OCI-LY7 (cell line): Measurements from ENCODE around the gene RIN3. TPM values are rescaled to one million over a fixed set of nuclear protein-coding genes. Genes with fewer than 3 reads are reported as not detected.

ENCODE experiments used
- BruUV-seq: library from RNA; stranded (reverse); fragments of 400-500 nt; replicated peaks from 2 replicates; lab custom pipeline; 2021; lab: Mats Ljungman, UMichigan
- CTCF ChIA-PET: fragments of 300-600 bp; sonication (Branson Sonifier 250); formaldehyde crosslinking; loops from one replicate; lab custom pipeline; 2022; ENCODE audit warnings: antibody characterized with exemption; ENCODE audit not compliant: unreplicated experiment; lab: Charles Lee
- POLR2A ChIA-PET: fragments of 300-600 bp; sonication (Branson Sonifier 250); formaldehyde crosslinking; loops from one replicate; lab custom pipeline; 2022; ENCODE audit warnings: antibody characterized with exemption; lab: Charles Lee
- DNase-seq: peaks from one replicate; pipeline ENCODE4 v3.0.0-alpha.2; 2015; ENCODE audit warnings: low spot score
- H2AFZ ChIP-seq: fragments of 200-600 bp; sonication (generic), shearing (Covaris generic); 2 replicates; pipeline ENCODE4 v1.6.1; 2014; ENCODE audit warnings: mild to moderate bottlenecking, antibody characterized with exemption, low read length, moderate library complexity
- H3K27ac ChIP-seq: fragments of 200-600 bp; sonication (generic); 2 replicates; pipeline ENCODE4 v1.5.1; 2014; ENCODE audit warnings: mixed run types, low read depth, mild to moderate bottlenecking, moderate library complexity, low read length, inconsistent platforms; ENCODE audit not compliant: poor library complexity, severe bottlenecking
- H3K36me3 ChIP-seq: fragments of 200-600 bp; sonication (generic); 2 replicates; pipeline ENCODE4 v1.6.1; 2014; ENCODE audit warnings: mild to moderate bottlenecking, antibody characterized with exemption, low read length, moderate library complexity, mixed read lengths; ENCODE audit not compliant: insufficient read depth
- H3K4me1 ChIP-seq: fragments of 200-600 bp; sonication (generic); 2 replicates; pipeline ENCODE4 v1.5.1; 2014; ENCODE audit warnings: mild to moderate bottlenecking, low read length; ENCODE audit not compliant: insufficient read depth, poor library complexity, severe bottlenecking
- H3K4me2 ChIP-seq: fragments of 200-600 bp; sonication (generic); 2 replicates; pipeline ENCODE4 v1.6.1; 2014; ENCODE audit warnings: mild to moderate bottlenecking, low read length
- H3K4me3 ChIP-seq: fragments of 200-600 bp; sonication (generic); 2 replicates; pipeline ENCODE4 v1.5.1; 2014; ENCODE audit warnings: mild to moderate bottlenecking, low read depth, low read length; ENCODE audit not compliant: poor library complexity, severe bottlenecking
- H3K79me2 ChIP-seq: fragments of 200-600 bp; sonication (generic); 2 replicates; pipeline ENCODE4 v1.6.1; 2016; ENCODE audit warnings: low read depth, mild to moderate bottlenecking, low read length, moderate library complexity, mixed read lengths; ENCODE audit not compliant: insufficient read depth
- H3K9me2 ChIP-seq: fragments of 200-600 bp; sonication (generic); 2 replicates; pipeline ENCODE4 v1.6.1; 2016; ENCODE audit warnings: mild to moderate bottlenecking, low read length, mixed read lengths; ENCODE audit not compliant: insufficient read depth
- H3K9me3 ChIP-seq: fragments of 200-600 bp; sonication (generic); 2 replicates; pipeline ENCODE4 v1.6.1; 2014; ENCODE audit warnings: mild to moderate bottlenecking, mixed run types, low read length, mixed read lengths
- H4K20me1 ChIP-seq: fragments of 200-600 bp; sonication (generic); 2 replicates; pipeline ENCODE4 v1.6.1; 2014; ENCODE audit warnings: mild to moderate bottlenecking, antibody characterized with exemption, low read length, moderate library complexity, mixed read lengths; ENCODE audit not compliant: insufficient read depth
- CTCF ChIP-seq: fragments of 200-600 bp; sonication (generic); conservative IDR thresholded peaks from 2 replicates; pipeline ENCODE4 v1.5.1; 2014; ENCODE audit warnings: mild to moderate bottlenecking, antibody characterized with exemption, low read length, moderate library complexity, mixed read lengths
- EZH2phosphoT487 ChIP-seq: fragments of 200-600 bp; sonication (generic); IDR thresholded peaks from 2 replicates; pipeline ENCODE4 v1.6.1; 2018; ENCODE audit warnings: low read depth, borderline replicate concordance, mild to moderate bottlenecking, mixed run types, antibody characterized with exemption, low read length, moderate library complexity, mixed read lengths
- intact Hi-C: fragments of 100-400 bp; cut with micrococcal nuclease; formaldehyde crosslinking; loops from one replicate; pipeline ENCODE4 v1.10.0; 2022; ENCODE audit not compliant: unreplicated experiment
- total RNA-seq, 2 experiments: library from RNA; depleted of rRNA in 1 of 2; stranded (reverse); fragments of >200 nt in 1 of 2; shearing (Covaris generic) in 1 of 2; gene quantifications; 2 replicates each; pipeline ENCODE4 v1.2.3, GENCODE V29; 2014 to 2022

The RIN3 gene
- total RNA-seq, 2 experiments from 2014 or later, result not detected

GRCh38 chr14:92607702-92608429, 94.3 kb downstream of the RIN3 start:
- H3K36me3 ChIP-seq, result no peaks in the 10 kb centered on the region
- TF ChIP-seq CTCF, result no peak
- TF ChIP-seq EZH2phosphoT487, result no peak
- intact Hi-C loops, result no loop called here
- no peak overlapping the region for H2AFZ ChIP-seq
- no peak overlapping the region for H3K27ac ChIP-seq
- ChIA-PET CTCF (no interaction called here), POLR2A (no interaction called here)
- DNase-seq, result no peak
- H3K4me2 ChIP-seq, result no peak overlapping the region
- H3K79me2 ChIP-seq, result no peaks in the 10 kb centered on the region
- no TSS peak for BruUV-seq
- no peaks in the 10 kb centered on the region for H3K4me1 ChIP-seq
- H3K4me3 ChIP-seq, result no peak overlapping the region
- H3K9me2 ChIP-seq, result no peaks in the 10 kb centered on the region
- H3K9me3 ChIP-seq, result no peaks in the 10 kb centered on the region
- no peaks in the 10 kb centered on the region for H4K20me1 ChIP-seq

GRCh38 chr14:92609955-92610354, 96.4 kb downstream of the RIN3 start:
- H3K4me3 ChIP-seq, result no peak overlapping the region
- H3K27ac ChIP-seq, result no peak overlapping the region
- H3K36me3 ChIP-seq, result no peaks in the 10 kb centered on the region
- no TSS peak for BruUV-seq
- no peaks in the 10 kb centered on the region for H3K9me2 ChIP-seq
- no peak for DNase-seq
- ChIA-PET CTCF (no interaction called here), POLR2A (interaction anchor here (0.6 kb wide), 1 partner anchor 38 kb away, joined by 4 read pairs; no protein-coding TSS in a partner anchor)
- H3K9me3 ChIP-seq, result no peaks in the 10 kb centered on the region
- no peaks in the 10 kb centered on the region for H3K4me1 ChIP-seq
- TF ChIP-seq CTCF, result no peak
- TF ChIP-seq EZH2phosphoT487, result no peak
- H3K79me2 ChIP-seq, result no peaks in the 10 kb centered on the region
- no peak overlapping the region for H2AFZ ChIP-seq
- intact Hi-C loops, result no loop called here
- H3K4me2 ChIP-seq, result no peak overlapping the region
- H4K20me1 ChIP-seq, result no peaks in the 10 kb centered on the region

GRCh38 chr14:92610849-92611271, 97.3 kb downstream of the RIN3 start:
- H3K4me2 ChIP-seq, result no peak overlapping the region
- no peak overlapping the region for H2AFZ ChIP-seq
- BruUV-seq, result no TSS peak
- no peaks in the 10 kb centered on the region for H3K79me2 ChIP-seq
- ChIA-PET POLR2A (no interaction called here), CTCF (no interaction called here)
- intact Hi-C loops, result no loop called here
- H4K20me1 ChIP-seq, result no peaks in the 10 kb centered on the region
- H3K36me3 ChIP-seq, result no peaks in the 10 kb centered on the region
- H3K4me1 ChIP-seq, result no peaks in the 10 kb centered on the region
- no peak overlapping the region for H3K27ac ChIP-seq
- DNase-seq, result no peak
- no peaks in the 10 kb centered on the region for H3K9me2 ChIP-seq
- no peak for TF ChIP-seq EZH2phosphoT487
- no peak for TF ChIP-seq CTCF
- H3K9me3 ChIP-seq, result no peaks in the 10 kb centered on the region
- H3K4me3 ChIP-seq, result no peak overlapping the region
